ENCODE data around the gene GLB1L3.

DNA sequence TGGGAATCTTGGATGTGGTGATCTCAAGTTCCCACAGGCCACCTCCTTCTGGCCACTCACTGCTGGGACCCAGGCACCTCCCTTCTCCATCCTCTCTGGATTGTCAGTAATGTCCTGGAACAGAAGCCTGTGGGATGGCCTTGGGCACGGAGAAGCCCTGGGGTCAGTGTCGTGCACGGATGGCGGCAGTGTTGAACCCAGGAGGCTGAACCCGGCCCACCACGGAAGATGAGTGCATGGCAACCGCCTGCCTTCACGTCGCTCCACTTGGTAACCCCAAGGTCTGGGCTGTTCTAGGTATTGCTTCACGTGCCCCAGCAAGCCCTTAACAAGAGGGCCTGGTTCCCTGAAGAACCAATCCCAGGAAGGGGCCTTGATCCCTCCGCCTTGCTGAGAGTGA is 30.1 kb upstream of the GLB1L3 start:
- TF ChIP-seq, protein P1, sequence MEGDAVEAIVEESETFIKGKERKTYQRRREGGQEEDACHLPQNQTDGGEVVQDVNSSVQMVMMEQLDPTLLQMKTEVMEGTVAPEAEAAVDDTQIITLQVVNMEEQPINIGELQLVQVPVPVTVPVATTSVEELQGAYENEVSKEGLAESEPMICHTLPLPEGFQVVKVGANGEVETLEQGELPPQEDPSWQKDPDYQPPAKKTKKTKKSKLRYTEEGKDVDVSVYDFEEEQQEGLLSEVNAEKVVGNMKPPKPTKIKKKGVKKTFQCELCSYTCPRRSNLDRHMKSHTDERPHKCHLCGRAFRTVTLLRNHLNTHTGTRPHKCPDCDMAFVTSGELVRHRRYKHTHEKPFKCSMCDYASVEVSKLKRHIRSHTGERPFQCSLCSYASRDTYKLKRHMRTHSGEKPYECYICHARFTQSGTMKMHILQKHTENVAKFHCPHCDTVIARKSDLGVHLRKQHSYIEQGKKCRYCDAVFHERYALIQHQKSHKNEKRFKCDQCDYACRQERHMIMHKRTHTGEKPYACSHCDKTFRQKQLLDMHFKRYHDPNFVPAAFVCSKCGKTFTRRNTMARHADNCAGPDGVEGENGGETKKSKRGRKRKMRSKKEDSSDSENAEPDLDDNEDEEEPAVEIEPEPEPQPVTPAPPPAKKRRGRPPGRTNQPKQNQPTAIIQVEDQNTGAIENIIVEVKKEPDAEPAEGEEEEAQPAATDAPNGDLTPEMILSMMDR (IDR thresholded peaks at IDR 0.05), result no peak
- TF ChIP-seq EZH2 (IDR thresholded peaks at IDR 0.05), result no peak
- TF ChIP-seq EZH2phosphoT487 (IDR thresholded peaks at IDR 0.05), result no peak

All from neural progenitor cell (in vitro differentiated cells).